Spleen (tissue), 11 donors: ENCODE data around the gene ARAP3. TPM values are rescaled to one million over a fixed set of nuclear protein-coding genes. Genes with fewer than 3 reads are reported as not detected.
A peak's percentile ranks its signal among the peaks of the same experiment; 100 is the strongest.

Experiments used
- DNase-seq: peaks from one replicate; pipeline ENCODE4 v3.0.0-alpha.2; 2020
- H3K27ac ChIP-seq, 8 donors: fragments of 200-600 bp; sonication (generic) in 7 of 8; 1 replicate in 4 of 8; 2 replicates in 4 of 8; pipeline versions ENCODE4 v1.5.0 to v1.8.0; 2016 to 2021; ENCODE audit warnings: inconsistent platforms in 4 of 8, mild to moderate bottlenecking in 4 of 8, moderate library complexity in 1 of 8
- H3K27me3 ChIP-seq, 7 donors: fragments of 200-600 bp; sonication (generic) in 6 of 7; replicated peaks in 1 of 7; 1 replicate in 4 of 7; 2 replicates in 3 of 7; pipeline versions ENCODE4 v1.5.0 to v1.8.0; 2016 to 2021; ENCODE audit warnings: inconsistent platforms in 3 of 7, mild to moderate bottlenecking in 1 of 7
- H3K36me3 ChIP-seq, 6 donors: fragments of 200-600 bp; sonication (generic) in 5 of 6; 1 replicate in 4 of 6; 2 replicates in 2 of 6; pipeline versions ENCODE4 v1.5.0 to v1.8.0; 2016 to 2021; ENCODE audit warnings: inconsistent platforms in 2 of 6
- H3K4me1 ChIP-seq, 6 donors: fragments of 200-600 bp; sonication (generic) in 5 of 6; 1 replicate in 3 of 6; 2 replicates in 3 of 6; pipeline versions ENCODE4 v1.5.0 to v1.8.0; 2016 to 2021; ENCODE audit warnings: inconsistent platforms in 3 of 6
- H3K4me3 ChIP-seq, 8 donors: fragments of 200-600 bp; sonication (generic) in 7 of 8; 1 replicate in 4 of 8; 2 replicates in 4 of 8; pipeline versions ENCODE4 v1.5.0 to v1.8.0; 2016 to 2021; ENCODE audit warnings: inconsistent platforms in 4 of 8, mild to moderate bottlenecking in 4 of 8, moderate library complexity in 2 of 8
- H3K9me3 ChIP-seq, 8 donors: fragments of 200-600 bp; sonication (generic) in 7 of 8; 1 replicate in 4 of 8; 2 replicates in 4 of 8; pipeline versions ENCODE4 v1.5.0 to v1.8.0; 2016 to 2021; ENCODE audit warnings: inconsistent platforms in 4 of 8
- POLR2A ChIP-seq, 3 donors: fragments of 450-650 bp; IDR thresholded peaks; one replicate each; pipeline ENCODE4 v1.5.1; 2017; ENCODE audit warnings: antibody characterized with exemption in 3 of 3, mild to moderate bottlenecking in 1 of 3
- POLR2AphosphoS5 ChIP-seq, 3 donors: sonication (generic); formaldehyde crosslinking; IDR thresholded peaks; one replicate each; pipeline ENCODE4 v1.5.1; 2017; ENCODE audit warnings: antibody characterized with exemption in 3 of 3
- WGBS, 5 donors: extraction: QIAGEN DNeasy Blood & Tissue Kit in 3 of 5; methylation state at CpG; one replicate each; pipeline versions ENCODE4 v1.1.5 to v1.1.7; 2013 to 2018; 5-methylcytosine and 5-hydroxymethylcytosine counted together
- intact Hi-C: fragments of 100-400 bp; cut with DNase I; formaldehyde crosslinking; loops from one replicate; pipeline ENCODE4 v1.15.0; 2023; ENCODE audit warnings: low total_unique reads
- polyA plus RNA-seq, 3 donors: library from polyadenylated mRNA; stranded (reverse); fragments of 200-250 nt; gene quantifications; one replicate each; pipeline ENCODE4 v1.2.1, GENCODE V29; 2013
- total RNA-seq, 7 donors: library from RNA; depleted of rRNA in 3 of 7; stranded (reverse); fragments of >200 nt in 3 of 7; fragmentation: NEBNext Ultra II Directional in 4 of 7; extraction: Animal tissue kit (Norgen Biotek cat#: 25700) in 4 of 7; gene quantifications; one replicate each; pipeline versions ENCODE4 v1.1.0 to v1.2.1, GENCODE V29; 2016 to 2021
- TF ChIP-seq, protein P1 (sequence below), 11 experiments: fragments of 200-600 bp in 7 of 11; fragments of 450-650 bp in 4 of 11; sonication (generic) in 4 of 11; IDR thresholded peaks in 8 of 11; conservative IDR thresholded peaks in 3 of 11; 1 replicate in 7 of 11; 2 replicates in 4 of 11; pipeline versions ENCODE4 v1.4.0 to v1.8.0; 2016 to 2021; ENCODE audit warnings: antibody characterized with exemption in 11 of 11, inconsistent platforms in 4 of 11, mild to moderate bottlenecking in 1 of 11
- donor health status: healthy with polysubstance abuse.
- donor health status: DM: no; HTN: no; CAD: no; lungs with moderate emphysema.
- donor health status: DM: no; HTN: no; CAD: no.
- donor health status: Bipolar disorder and iron deficiency.
- donor health status: healthy.
- donor health status: DM: no; HTN: no; CAD: no.
- donor health status: DM: yes; HTN: yes; CAD: no.

The ARAP3 gene
- total and polyA plus RNA-seq, 10 donors, result 4.0 to 31.2 (median 16.0) TPM

DNA sequence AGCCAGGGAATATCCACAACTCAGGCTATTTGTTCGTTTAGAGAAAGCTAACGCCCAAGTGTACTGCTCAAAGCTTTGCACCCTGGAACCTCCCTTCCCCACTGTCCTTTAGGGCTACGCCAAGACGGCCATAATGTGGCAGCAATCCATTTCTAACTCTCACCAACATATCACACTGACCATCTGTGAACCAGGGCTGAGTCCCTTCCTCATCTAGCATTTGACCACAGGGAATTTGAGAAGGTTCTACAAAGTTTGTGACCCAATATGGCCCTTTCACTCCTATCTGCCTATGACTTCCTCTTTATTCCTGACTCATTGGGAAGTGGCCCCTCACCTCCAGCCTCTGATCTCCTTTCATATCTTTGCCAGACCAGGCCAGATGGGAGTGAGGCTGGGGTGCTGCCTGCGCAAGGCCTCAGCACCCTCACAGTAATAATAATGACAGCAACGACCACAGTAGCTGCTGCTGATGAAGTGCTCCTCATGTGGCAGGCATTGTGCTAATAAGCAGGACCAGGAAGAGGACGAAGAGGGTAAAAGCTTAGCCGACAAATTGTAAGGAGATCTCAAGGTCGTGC lies 9.3 kb upstream of the ARAP3 start:
- H3K36me3 ChIP-seq, result no peaks in the 10 kb centered on the region
- H3K27ac ChIP-seq, result no peak overlapping the region
- H3K4me1 ChIP-seq, result peaks cover 3 to 21% (median 12%) of the 10 kb centered on the region in 6 donors
- H3K4me3 ChIP-seq, result no peak overlapping the region
- intact Hi-C loops, result loop anchor here (5.0 to 10.0 kb wide), 2 partner anchors 271 to 453 kb away; no protein-coding TSS in a partner anchor
- WGBS, 5 donors, result 64 to 75% (median 65%) methylated on average over 9 of the region's 9 CpGs
- TF ChIP-seq, protein P1, sequence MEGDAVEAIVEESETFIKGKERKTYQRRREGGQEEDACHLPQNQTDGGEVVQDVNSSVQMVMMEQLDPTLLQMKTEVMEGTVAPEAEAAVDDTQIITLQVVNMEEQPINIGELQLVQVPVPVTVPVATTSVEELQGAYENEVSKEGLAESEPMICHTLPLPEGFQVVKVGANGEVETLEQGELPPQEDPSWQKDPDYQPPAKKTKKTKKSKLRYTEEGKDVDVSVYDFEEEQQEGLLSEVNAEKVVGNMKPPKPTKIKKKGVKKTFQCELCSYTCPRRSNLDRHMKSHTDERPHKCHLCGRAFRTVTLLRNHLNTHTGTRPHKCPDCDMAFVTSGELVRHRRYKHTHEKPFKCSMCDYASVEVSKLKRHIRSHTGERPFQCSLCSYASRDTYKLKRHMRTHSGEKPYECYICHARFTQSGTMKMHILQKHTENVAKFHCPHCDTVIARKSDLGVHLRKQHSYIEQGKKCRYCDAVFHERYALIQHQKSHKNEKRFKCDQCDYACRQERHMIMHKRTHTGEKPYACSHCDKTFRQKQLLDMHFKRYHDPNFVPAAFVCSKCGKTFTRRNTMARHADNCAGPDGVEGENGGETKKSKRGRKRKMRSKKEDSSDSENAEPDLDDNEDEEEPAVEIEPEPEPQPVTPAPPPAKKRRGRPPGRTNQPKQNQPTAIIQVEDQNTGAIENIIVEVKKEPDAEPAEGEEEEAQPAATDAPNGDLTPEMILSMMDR (IDR thresholded peaks at IDR 0.05 in 8 of 11, conservative IDR thresholded peaks at IDR 0.05 in 3 of 11), result no peak
- no peak for TF ChIP-seq POLR2AphosphoS5 (IDR thresholded peaks at IDR 0.05)
- TF ChIP-seq POLR2A (IDR thresholded peaks at IDR 0.05), result no peak
- no peaks in the 10 kb centered on the region for H3K9me3 ChIP-seq
- peaks cover 0 to 22% (median 0%) of the 10 kb centered on the region in 7 donors for H3K27me3 ChIP-seq
- DNase-seq, result no peak

DNA sequence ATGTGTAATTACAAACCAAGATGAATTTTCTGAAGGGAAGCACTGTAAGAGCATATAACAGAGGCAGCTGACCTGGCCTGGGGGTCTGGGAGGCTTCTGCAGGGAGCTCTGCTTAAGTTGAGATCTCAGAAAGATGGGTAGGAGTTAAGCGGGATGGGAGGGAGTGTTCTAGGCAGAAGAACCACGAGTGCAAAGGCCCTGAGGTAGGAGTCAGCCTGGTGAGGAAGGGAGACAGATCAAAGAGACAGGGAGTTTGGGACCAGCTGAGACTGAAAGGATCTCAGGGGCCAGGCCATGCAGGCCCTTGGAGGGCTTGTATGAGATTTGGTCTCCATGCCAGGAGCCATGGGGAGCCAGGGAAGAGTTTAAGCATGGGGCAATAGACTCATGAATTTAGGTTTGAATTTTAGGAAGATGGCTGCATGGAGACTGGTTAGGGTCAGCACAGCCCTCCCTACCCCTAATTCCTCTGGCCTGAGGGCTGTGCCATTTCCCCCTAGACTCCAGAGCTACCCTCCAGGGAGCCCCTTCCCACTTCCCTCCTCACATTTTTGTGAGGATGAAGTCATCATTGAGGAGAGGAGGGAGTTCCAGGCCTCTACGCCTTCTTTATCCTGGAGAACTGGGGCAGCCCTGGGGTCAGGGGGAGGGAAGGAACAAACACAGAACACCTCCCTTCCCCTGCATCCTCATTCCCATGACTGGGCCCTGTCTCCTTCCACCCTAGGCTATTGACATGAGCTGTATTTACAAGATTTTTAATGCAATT lies 4.8 kb upstream of the ARAP3 start:
- Histone ChIP-seq H3K36me3 (no peaks in the 10 kb centered on the region), H3K27ac (no peak overlapping the region), H3K4me3 (no peak overlapping the region), H3K4me1 (peaks cover 7 to 35% (median 21%) of the 10 kb centered on the region in 6 donors), H3K27me3 (peaks cover 0 to 17% (median 0%) of the 10 kb centered on the region in 7 donors), H3K9me3 (no peaks in the 10 kb centered on the region)
- WGBS, 5 donors, result 77 to 88% (median 82%) methylated on average over 3 of the region's 3 CpGs
- intact Hi-C loops, result no loop called here
- TF ChIP-seq, protein P1 (IDR thresholded peaks at IDR 0.05 in 8 of 11, conservative IDR thresholded peaks at IDR 0.05 in 3 of 11), result no peak
- no peak for TF ChIP-seq POLR2A (IDR thresholded peaks at IDR 0.05)
- TF ChIP-seq POLR2AphosphoS5 (IDR thresholded peaks at IDR 0.05), result no peak
- peak; percentile 28 for DNase-seq

DNA sequence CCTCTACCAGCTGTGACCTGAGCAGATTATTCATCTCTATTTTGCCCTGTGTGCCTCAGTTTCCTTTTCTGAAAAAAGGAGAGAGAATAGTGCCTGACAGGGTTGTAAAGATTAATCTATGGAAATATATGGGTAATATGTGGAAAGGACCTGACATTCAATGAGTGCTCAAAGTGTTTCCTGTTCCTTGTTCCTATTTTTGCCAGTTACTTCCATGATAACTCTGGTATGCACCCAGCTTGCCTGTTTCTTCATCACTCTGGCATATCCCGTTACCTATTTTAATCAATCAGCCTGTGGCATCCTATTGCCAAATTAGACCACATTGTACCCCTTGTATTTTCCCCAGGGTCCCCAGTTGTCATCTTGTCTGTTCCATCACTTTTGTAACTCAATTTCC lies 3.6 kb upstream of the ARAP3 start:
- no peak for TF ChIP-seq POLR2A (IDR thresholded peaks at IDR 0.05)
- no peak for TF ChIP-seq POLR2AphosphoS5 (IDR thresholded peaks at IDR 0.05)
- TF ChIP-seq, protein P1 (IDR thresholded peaks at IDR 0.05 in 8 of 11, conservative IDR thresholded peaks at IDR 0.05 in 3 of 11), result no peak

DNA sequence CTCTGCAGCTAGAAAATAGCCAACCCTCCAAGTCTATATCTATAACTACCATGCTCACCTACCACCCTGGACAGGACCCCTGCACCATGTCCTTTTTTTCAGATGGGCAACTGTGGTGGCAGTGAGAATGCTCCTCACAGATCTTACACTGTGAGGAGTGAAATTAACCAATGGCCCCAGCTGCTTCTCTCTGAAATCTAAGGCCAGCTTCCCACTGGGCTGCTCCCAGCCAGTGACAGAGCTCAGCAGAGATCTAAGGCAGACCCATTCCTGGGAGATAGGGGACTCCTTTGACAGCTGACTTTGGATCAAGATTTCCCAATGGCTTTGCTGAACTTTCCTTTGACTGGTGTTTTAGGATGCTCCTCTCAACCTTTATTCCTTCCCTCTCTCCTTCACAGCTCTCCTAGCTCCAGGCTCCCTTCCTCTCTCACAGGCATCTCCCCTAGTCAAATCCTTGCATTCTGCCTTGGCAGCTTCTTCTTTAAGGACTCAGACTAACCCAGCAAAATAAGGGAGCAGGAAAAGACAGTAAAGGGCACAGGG lies 1.6 kb upstream of the ARAP3 start:
- intact Hi-C loops, result no loop called here
- no peaks in the 10 kb centered on the region for H3K27me3 ChIP-seq
- no peaks in the 10 kb centered on the region for H3K9me3 ChIP-seq
- H3K4me1 ChIP-seq, result peaks cover 12 to 57% (median 42%) of the 10 kb centered on the region in 6 donors
- DNase-seq, result peak; percentile 2
- peaks cover 0 to 14% (median 0%) of the 10 kb centered on the region in 6 donors for H3K36me3 ChIP-seq
- TF ChIP-seq, protein P1 (IDR thresholded peaks at IDR 0.05 in 8 of 11, conservative IDR thresholded peaks at IDR 0.05 in 3 of 11), result no peak
- H3K4me3 ChIP-seq, result peak overlapping the region in 1 of 8 donors; percentile 68
- H3K27ac ChIP-seq, result peak overlapping the region in 6 of 8 donors; percentile 2 to 94 (median 88)

More for the DNA sequence above, 3.6 kb upstream of the ARAP3 start:
- DNase-seq, result no peak
- H3K36me3 ChIP-seq, result no peaks in the 10 kb centered on the region
- intact Hi-C loops, result no loop called here
- no peaks in the 10 kb centered on the region for H3K9me3 ChIP-seq
- WGBS, 5 donors, result 45 to 77% (median 67%) methylated on average over 1 of the region's 1 CpG
- no peak overlapping the region for H3K4me3 ChIP-seq
- peaks cover 12 to 42% (median 32%) of the 10 kb centered on the region in 6 donors for H3K4me1 ChIP-seq
- H3K27ac ChIP-seq, result no peak overlapping the region
- peaks cover 0 to 9% (median 0%) of the 10 kb centered on the region in 7 donors for H3K27me3 ChIP-seq
